Testis (tissue), 3 donors: ENCODE data around the gene VWA8. TPM values are rescaled to one million over a fixed set of nuclear protein-coding genes. Genes with fewer than 3 reads are reported as not detected.

Experiments
- DNase-seq: peaks from one replicate; pipeline ENCODE4 v3.0.0-alpha.2; 2019
- H3K27ac ChIP-seq, 2 donors: fragments of 200-600 bp; sonication (generic); one replicate each; pipeline ENCODE4 v1.5.1; 2019
- H3K27me3 ChIP-seq: fragments of 200-600 bp; sonication (generic); one replicate; pipeline ENCODE4 v1.5.1; 2019
- H3K36me3 ChIP-seq: fragments of 200-600 bp; sonication (generic); one replicate; pipeline ENCODE4 v1.5.1; 2017; ENCODE audit warnings: low read depth; ENCODE audit errors: missing control alignments
- H3K4me1 ChIP-seq: fragments of 200-600 bp; sonication (generic); one replicate; pipeline ENCODE4 v1.5.1; 2019
- H3K4me3 ChIP-seq, 2 donors: fragments of 200-600 bp; sonication (generic); one replicate each; pipeline ENCODE4 v1.5.1; 2017 to 2019
- H3K9me3 ChIP-seq: fragments of 200-600 bp; sonication (generic); one replicate; pipeline ENCODE4 v1.5.1; 2017
- CTCF ChIP-seq, 3 experiments: fragments of 450-650 bp in 2 of 3; fragments of 200-600 bp in 1 of 3; sonication (generic) in 1 of 3; IDR thresholded peaks; one replicate each; pipeline ENCODE4 v1.5.1; 2016 to 2019; ENCODE audit warnings: antibody characterized with exemption in 3 of 3, mild to moderate bottlenecking in 2 of 3, moderate library complexity in 1 of 3
- POLR2A ChIP-seq: fragments of 450-650 bp; IDR thresholded peaks from one replicate; pipeline ENCODE4 v1.6.1; 2017; ENCODE audit warnings: antibody characterized with exemption, mild to moderate bottlenecking, moderate library complexity
- WGBS, 2 donors: methylation state at CpG; one replicate each; pipeline ENCODE4 v1.1.5; 2018; 5-methylcytosine and 5-hydroxymethylcytosine counted together
- intact Hi-C: fragments of 100-400 bp; cut with DNase I; formaldehyde crosslinking; loops from one replicate; pipeline ENCODE4 v1.15.1; 2023; ENCODE audit warnings: low total_unique reads
- polyA plus RNA-seq: library from polyadenylated mRNA; stranded (reverse); fragments of 350-450 nt; fragmentation: Illumina TruSeq; extraction: RNeasy Lipid Tissue Mini Kit (QIAGEN cat#74804); gene quantifications from one replicate; pipeline ENCODE4 v1.2.3, GENCODE V29; 2014; ENCODE audit warnings: low read depth, low replicate concordance; ENCODE audit not compliant: insufficient read depth
- total RNA-seq, 2 donors: library from RNA; depleted of rRNA; stranded (reverse); fragments of >200 nt; gene quantifications; one replicate each; pipeline ENCODE4 v1.2.3, GENCODE V29; 2016

VWA8 gene
- total and polyA plus RNA-seq, 3 donors from 2014 or later = 6.9 to 27.1 (median 15.2) TPM

DNA sequence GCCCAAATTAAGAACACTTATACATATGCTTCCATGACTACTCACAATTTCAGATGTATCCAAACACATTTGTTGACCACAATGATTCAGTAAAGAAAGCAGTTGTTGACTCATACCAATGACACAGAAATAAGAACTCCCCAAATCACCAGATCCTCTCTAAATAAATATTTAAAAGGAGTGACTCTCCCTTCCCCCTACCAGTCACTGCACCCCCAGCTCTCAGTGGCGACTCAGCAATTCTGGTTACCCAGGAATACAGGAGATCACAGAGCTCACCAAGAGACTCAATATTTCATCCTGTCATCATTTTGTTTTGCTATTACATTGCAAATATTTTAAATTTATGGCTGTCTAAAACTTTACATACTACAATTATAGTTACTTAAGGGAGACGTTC, 372.0 kb downstream of the VWA8 start:
- no peak for DNase-seq
- 85 to 92% methylated on average over 2 of the region's 2 CpGs for whole genome bisulfite sequencing, 2 donors
- Histone ChIP-seq H3K27me3 (no peaks in the 10 kb centered on the region), H3K36me3 (no peaks in the 10 kb centered on the region), H3K4me3 (no peak overlapping the region), H3K27ac (no peak overlapping the region), H3K9me3 (no peaks in the 10 kb centered on the region), H3K4me1 (peaks cover 14% of the 10 kb centered on the region)
- intact Hi-C loops = no loop called here
- TF ChIP-seq POLR2A (no peak), CTCF (IDR thresholded peaks at IDR 0.05) (no peak)

GRCh38 chr13:41588448-41588847, 372.5 kb downstream of the VWA8 start:
- intact Hi-C loops = no loop called here
- Histone ChIP-seq H3K27me3 (no peaks in the 10 kb centered on the region), H3K27ac (no peak overlapping the region), H3K9me3 (no peaks in the 10 kb centered on the region), H3K4me1 (peaks cover 9% of the 10 kb centered on the region), H3K36me3 (no peaks in the 10 kb centered on the region), H3K4me3 (no peak overlapping the region)
- WGBS, 2 donors = 94 to 98% methylated on average over 1 of the region's 1 CpG
- TF ChIP-seq CTCF (IDR thresholded peaks at IDR 0.05) = no peak
- TF ChIP-seq POLR2A = no peak
- no peak for DNase-seq

- intact Hi-C loops = no loop called here
- H3K27me3 ChIP-seq = no peaks in the 10 kb centered on the region
- WGBS, 2 donors = 95 to 97% methylated on average over 9 of the region's 9 CpGs
- DNase-seq = no peak
- no peak overlapping the region for H3K27ac ChIP-seq
- H3K9me3 ChIP-seq = no peaks in the 10 kb centered on the region
- TF ChIP-seq CTCF (IDR thresholded peaks at IDR 0.05) = no peak
- H3K4me1 ChIP-seq = no peaks in the 10 kb centered on the region
- H3K4me3 ChIP-seq = no peak overlapping the region
- H3K36me3 ChIP-seq = no peaks in the 10 kb centered on the region
These were observed 373.4 kb downstream of the VWA8 start for GRCh38 chr13:41587490-41587889.

- Histone ChIP-seq H3K4me3 (no peak overlapping the region), H3K9me3 (no peaks in the 10 kb centered on the region), H3K36me3 (no peaks in the 10 kb centered on the region), H3K4me1 (no peaks in the 10 kb centered on the region), H3K27me3 (no peaks in the 10 kb centered on the region), H3K27ac (no peak overlapping the region)
- no peak for DNase-seq
- TF ChIP-seq POLR2A (no peak), CTCF (IDR thresholded peaks at IDR 0.05) (no peak)
- intact Hi-C loops = no loop called here
- WGBS, 2 donors = 91 to 93% methylated on average over 4 of the region's 4 CpGs
These were observed 374.7 kb downstream of the VWA8 start for GRCh38 chr13:41586216-41586615.

GRCh38 chr13:41582027-41582463, 378.9 kb downstream of the VWA8 start:
- intact Hi-C loops = no loop called here
- no peaks in the 10 kb centered on the region for H3K27me3 ChIP-seq
- H3K36me3 ChIP-seq = no peaks in the 10 kb centered on the region
- H3K27ac ChIP-seq = no peak overlapping the region
- no peak for DNase-seq
- 50 to 54% methylated on average over 6 of the region's 6 CpGs for WGBS, 2 donors
- TF ChIP-seq POLR2A (no peak), CTCF (IDR thresholded peaks at IDR 0.05) (no peak)
- H3K4me1 ChIP-seq = no peaks in the 10 kb centered on the region
- no peak overlapping the region for H3K4me3 ChIP-seq
- H3K9me3 ChIP-seq = no peaks in the 10 kb centered on the region
